Duodenal mucosa (tissue), 2 donors: ENCODE data around the gene KIF14.
A peak's percentile ranks its signal among the peaks of the same experiment; 100 is the strongest.

Experiments
- H3K27ac ChIP-seq: one replicate; pipeline ENCODE4 v1.7.0; 2013; ENCODE audit warnings: low read depth, low read length
- H3K27me3 ChIP-seq, 2 donors: one replicate each; pipeline ENCODE4 v1.7.0; 2013; ENCODE audit warnings: low read length in 2 of 2, control low read depth in 1 of 2; ENCODE audit not compliant: insufficient read depth in 2 of 2, control insufficient read depth in 1 of 2
- H3K36me3 ChIP-seq, 2 donors: one replicate each; pipeline ENCODE4 v1.7.0; 2013; ENCODE audit warnings: low read length in 2 of 2, control low read depth in 1 of 2; ENCODE audit not compliant: insufficient read depth in 2 of 2, control insufficient read depth in 1 of 2
- H3K4me1 ChIP-seq, 2 donors: one replicate each; pipeline ENCODE4 v1.7.0; 2013; ENCODE audit warnings: low read length in 2 of 2, control low read depth in 1 of 2; ENCODE audit not compliant: insufficient read depth in 2 of 2, control insufficient read depth in 1 of 2
- H3K4me3 ChIP-seq, 2 donors: one replicate each; pipeline ENCODE4 v1.7.0; 2013; ENCODE audit warnings: low read length in 2 of 2, low read depth in 1 of 2
- H3K9ac ChIP-seq, 2 donors: one replicate each; pipeline ENCODE4 v1.7.0; 2013; ENCODE audit warnings: low read length in 2 of 2, low read depth in 1 of 2
- H3K9me3 ChIP-seq, 2 donors: one replicate each; pipeline ENCODE4 v1.7.0; 2013; ENCODE audit warnings: low read length in 2 of 2, control low read depth in 1 of 2; ENCODE audit not compliant: control insufficient read depth in 1 of 2

KIF14 gene

DNA sequence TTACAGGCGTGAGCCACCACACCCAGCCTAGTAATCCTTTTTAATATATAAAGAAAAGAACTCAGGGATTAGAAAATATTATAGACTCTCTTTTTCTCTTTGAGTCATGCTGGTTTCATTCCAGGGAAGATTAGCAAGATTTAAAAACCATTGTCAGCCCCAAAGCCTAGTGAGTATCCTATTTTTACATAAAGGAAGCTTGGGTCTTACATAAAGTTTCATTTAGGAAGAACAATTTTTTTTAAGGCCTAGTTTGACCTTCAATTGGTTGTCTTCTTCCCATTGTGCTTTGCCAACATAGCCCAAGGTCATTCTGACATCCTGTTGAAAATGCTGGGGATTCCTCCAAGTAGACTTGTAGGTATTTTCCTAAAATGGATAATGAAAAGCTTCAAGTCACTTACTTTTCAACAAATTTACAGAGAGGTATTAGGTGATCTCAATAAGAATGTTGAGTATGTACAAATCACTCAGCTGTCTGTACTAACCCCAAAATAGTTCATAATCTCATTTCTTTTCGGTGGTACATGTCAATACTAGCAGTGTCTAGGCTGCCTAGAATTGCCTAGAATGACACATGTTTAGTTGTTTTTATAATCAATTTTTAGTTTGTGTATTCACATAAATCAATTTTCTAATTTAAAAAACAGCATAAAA lies 4.3 kb upstream of the KIF14 start:
- Histone ChIP-seq H3K9ac (no peak overlapping the region), H3K9me3 (no peaks in the 10 kb centered on the region), H3K27me3 (no peaks in the 10 kb centered on the region), H3K4me1 (peaks cover 2 to 6% of the 10 kb centered on the region in 2 donors), H3K27ac (no peak overlapping the region), H3K36me3 (no peaks in the 10 kb centered on the region), H3K4me3 (no peak overlapping the region)

GRCh38 chr1:200619894-200620272 lies 668 bp downstream of the KIF14 start:
- H3K27ac ChIP-seq: no peak overlapping the region
- peak overlapping the region; percentile 91 to 95 for H3K4me3 ChIP-seq
- peak overlapping the region; percentile 69 to 79 for H3K9ac ChIP-seq
- H3K27me3 ChIP-seq: no peaks in the 10 kb centered on the region
- peaks cover 3 to 5% of the 10 kb centered on the region in 2 donors for H3K4me1 ChIP-seq
- H3K36me3 ChIP-seq: no peaks in the 10 kb centered on the region
- no peaks in the 10 kb centered on the region for H3K9me3 ChIP-seq

DNA sequence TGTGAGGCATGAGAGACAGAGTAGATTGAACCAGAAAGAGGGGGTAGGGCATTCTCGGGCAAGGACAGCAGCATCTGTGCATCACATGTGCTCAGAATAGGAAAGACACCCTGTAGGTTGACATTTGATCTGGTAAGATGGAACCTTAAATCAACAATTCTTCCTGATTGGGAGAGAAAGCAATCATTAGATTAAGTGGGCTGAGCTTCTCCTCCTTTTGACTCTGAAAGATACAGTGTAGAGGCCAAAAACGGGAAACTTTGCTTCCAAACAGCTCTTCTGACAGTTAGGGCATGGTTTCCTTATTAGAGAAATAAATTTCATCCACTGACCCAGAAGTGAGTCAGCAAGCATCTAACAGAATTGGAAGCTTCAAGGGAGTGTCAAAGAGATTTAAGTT lies 9.7 kb downstream of the KIF14 start:
- H3K9me3 ChIP-seq: no peaks in the 10 kb centered on the region
- H3K4me1 ChIP-seq: no peaks in the 10 kb centered on the region
- H3K36me3 ChIP-seq: peaks cover 0 to 8% of the 10 kb centered on the region in 2 donors
- no peak overlapping the region for H3K4me3 ChIP-seq
- no peaks in the 10 kb centered on the region for H3K27me3 ChIP-seq
- no peak overlapping the region for H3K27ac ChIP-seq
- H3K9ac ChIP-seq: no peak overlapping the region

DNA sequence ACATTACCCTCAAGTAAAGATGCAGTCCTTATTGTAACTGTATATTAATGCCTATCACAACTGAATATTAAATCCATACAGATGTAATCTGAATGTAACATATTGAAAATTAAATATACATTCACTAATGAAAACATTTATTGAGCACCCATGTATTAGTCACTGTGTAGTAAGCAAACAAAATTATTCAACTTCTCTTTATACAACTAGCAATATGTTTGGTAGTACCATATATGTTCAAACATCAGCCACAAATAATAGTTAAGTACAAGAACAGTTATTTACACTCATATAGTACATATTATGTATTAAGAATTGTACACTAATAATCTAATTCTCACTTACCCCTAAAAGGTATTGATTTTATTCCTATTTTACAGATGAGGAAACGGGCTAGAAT lies 17.9 kb downstream of the KIF14 start:
- Histone ChIP-seq H3K27ac (no peak overlapping the region), H3K4me1 (no peaks in the 10 kb centered on the region), H3K36me3 (peaks cover 0 to 4% of the 10 kb centered on the region in 2 donors), H3K4me3 (no peak overlapping the region), H3K9me3 (no peaks in the 10 kb centered on the region), H3K9ac (no peak overlapping the region), H3K27me3 (no peaks in the 10 kb centered on the region)

- no peaks in the 10 kb centered on the region for H3K27me3 ChIP-seq
- no peak overlapping the region for H3K9ac ChIP-seq
- no peak overlapping the region for H3K27ac ChIP-seq
- H3K4me1 ChIP-seq: no peaks in the 10 kb centered on the region
- H3K4me3 ChIP-seq: no peak overlapping the region
- no peaks in the 10 kb centered on the region for H3K9me3 ChIP-seq
- H3K36me3 ChIP-seq: peaks cover 0 to 9% of the 10 kb centered on the region in 2 donors
Measured at GRCh38 chr1:200590001-200590400, 30.6 kb downstream of the KIF14 start.

DNA sequence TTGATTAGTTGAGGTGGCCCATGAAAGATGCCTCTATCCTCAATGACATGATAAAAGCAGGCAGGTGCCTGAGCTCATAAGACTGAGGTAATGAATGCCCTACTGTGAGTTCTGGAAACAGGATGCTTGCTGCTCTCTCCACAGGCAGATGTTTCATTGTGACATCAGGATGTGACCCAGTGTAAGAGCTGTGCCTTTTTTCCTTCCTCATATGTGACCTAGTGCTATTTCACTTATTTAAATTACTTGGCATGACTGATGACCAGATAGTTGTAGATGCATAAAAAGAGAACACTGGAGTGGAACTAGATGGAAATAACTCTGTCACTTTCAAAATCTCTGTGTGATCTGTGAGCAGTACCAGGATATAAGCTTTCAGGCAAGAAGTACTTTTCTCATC lies 31.9 kb downstream of the KIF14 start:
- Histone ChIP-seq H3K27ac (no peak overlapping the region), H3K36me3 (peaks cover 0 to 9% of the 10 kb centered on the region in 2 donors)

GRCh38 chr1:200564319-200564718 lies 56.2 kb downstream of the KIF14 start:
- H3K9me3 ChIP-seq: no peaks in the 10 kb centered on the region
- no peaks in the 10 kb centered on the region for H3K27me3 ChIP-seq
- H3K27ac ChIP-seq: no peak overlapping the region
- no peaks in the 10 kb centered on the region for H3K36me3 ChIP-seq
- H3K4me3 ChIP-seq: no peak overlapping the region
- H3K4me1 ChIP-seq: no peaks in the 10 kb centered on the region
- no peak overlapping the region for H3K9ac ChIP-seq

More for the DNA sequence above, 31.9 kb downstream of the KIF14 start:
- Histone ChIP-seq H3K9me3 (no peaks in the 10 kb centered on the region), H3K9ac (no peak overlapping the region), H3K4me3 (no peak overlapping the region), H3K4me1 (no peaks in the 10 kb centered on the region), H3K27me3 (no peaks in the 10 kb centered on the region)

GRCh38 chr1:200561856-200562214 lies 58.7 kb downstream of the KIF14 start:
- no peak overlapping the region for H3K27ac ChIP-seq
- H3K27me3 ChIP-seq: no peaks in the 10 kb centered on the region
- H3K36me3 ChIP-seq: no peaks in the 10 kb centered on the region
- no peak overlapping the region for H3K9ac ChIP-seq
- H3K9me3 ChIP-seq: no peaks in the 10 kb centered on the region
- H3K4me3 ChIP-seq: no peak overlapping the region
- no peaks in the 10 kb centered on the region for H3K4me1 ChIP-seq

DNA sequence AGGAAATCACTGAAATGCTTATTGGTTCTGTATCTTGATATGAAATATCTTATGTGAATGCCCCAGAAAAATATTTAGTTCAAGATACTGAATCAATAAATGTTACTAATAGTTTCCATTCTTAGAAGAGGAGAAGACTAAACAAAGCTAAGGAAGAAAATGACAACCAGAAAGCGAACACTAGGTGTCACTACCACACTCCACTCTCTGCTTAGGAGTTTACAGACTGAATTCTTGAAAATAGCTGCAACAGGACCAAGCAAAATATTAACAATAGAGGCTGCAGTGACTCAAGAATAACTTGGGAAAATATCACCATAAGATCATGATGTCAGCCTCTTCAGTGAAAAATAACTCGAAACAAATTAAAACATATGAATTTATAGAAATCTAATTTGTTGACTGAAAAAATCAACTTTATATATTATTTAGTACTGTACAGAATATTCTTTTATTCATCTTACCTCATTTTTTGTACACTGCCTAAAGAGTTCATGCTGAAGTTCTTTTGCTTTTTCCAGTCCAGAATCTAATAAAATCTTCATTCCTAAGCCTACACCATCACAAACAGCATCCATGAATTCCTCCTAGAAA lies 61.6 kb downstream of the KIF14 start:
- H3K36me3 ChIP-seq: no peaks in the 10 kb centered on the region
- no peak overlapping the region for H3K9ac ChIP-seq
- no peak overlapping the region for H3K27ac ChIP-seq
- no peak overlapping the region for H3K4me3 ChIP-seq
- H3K9me3 ChIP-seq: no peaks in the 10 kb centered on the region
- H3K4me1 ChIP-seq: no peaks in the 10 kb centered on the region
- H3K27me3 ChIP-seq: no peaks in the 10 kb centered on the region

- Histone ChIP-seq H3K4me3 (no peak overlapping the region), H3K36me3 (no peaks in the 10 kb centered on the region), H3K27me3 (no peaks in the 10 kb centered on the region), H3K27ac (no peak overlapping the region), H3K9ac (no peak overlapping the region), H3K9me3 (no peaks in the 10 kb centered on the region), H3K4me1 (no peaks in the 10 kb centered on the region)
Measured at GRCh38 chr1:200556002-200556401, 64.5 kb downstream of the KIF14 start.
